ENCODE data around the gene NACA2. TPM values are rescaled to one million over a fixed set of nuclear protein-coding genes. Genes with fewer than 3 reads are reported as not detected.
"Not testable (repeated sequence)": the region's sequence is repeated elsewhere in the genome, so short reads cannot be mapped to it uniquely, and the experiment has no call there.

The NACA2 gene
- total RNA-seq, 1 experiment from 2014 or later: not detected

DNA sequence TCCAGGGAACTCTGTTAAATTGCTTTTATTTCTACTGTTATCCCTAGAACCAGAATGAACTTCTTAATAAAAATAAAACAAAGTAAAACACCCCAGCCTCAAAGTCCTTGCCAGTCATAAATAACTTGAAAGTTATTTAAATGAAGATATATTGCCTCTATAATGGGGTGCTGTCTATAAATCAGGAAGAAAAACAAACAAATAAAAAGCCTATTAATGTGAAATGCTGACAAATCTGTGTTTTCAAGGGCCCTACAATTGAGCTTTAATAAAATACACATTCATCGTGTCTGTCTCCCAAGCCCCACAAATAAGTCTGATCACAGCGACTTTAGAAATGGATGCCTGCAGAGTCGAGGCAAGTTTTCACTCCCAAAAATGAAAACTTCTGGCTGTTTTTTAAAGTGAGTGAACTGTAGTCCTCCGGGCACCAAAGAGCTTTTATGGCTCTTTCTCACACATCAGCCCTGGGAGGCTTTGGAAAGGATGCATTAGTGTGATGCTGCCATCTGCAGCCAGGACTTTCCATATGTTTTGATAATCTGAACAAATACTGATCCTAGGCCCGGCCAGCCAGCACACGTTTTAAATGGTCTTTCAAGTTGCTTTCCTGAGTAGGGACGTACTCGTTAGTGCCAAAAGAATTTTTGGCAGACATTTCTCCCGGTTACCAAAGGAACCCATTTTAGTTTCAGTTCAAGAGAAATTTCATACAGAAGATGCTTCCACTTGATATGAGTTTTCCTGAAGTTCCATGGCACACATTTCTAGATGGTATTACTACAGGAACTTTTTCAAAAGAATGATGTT, 16.3 kb downstream of the NACA2 start (continued):
- TF ChIP-seq, protein P1, sequence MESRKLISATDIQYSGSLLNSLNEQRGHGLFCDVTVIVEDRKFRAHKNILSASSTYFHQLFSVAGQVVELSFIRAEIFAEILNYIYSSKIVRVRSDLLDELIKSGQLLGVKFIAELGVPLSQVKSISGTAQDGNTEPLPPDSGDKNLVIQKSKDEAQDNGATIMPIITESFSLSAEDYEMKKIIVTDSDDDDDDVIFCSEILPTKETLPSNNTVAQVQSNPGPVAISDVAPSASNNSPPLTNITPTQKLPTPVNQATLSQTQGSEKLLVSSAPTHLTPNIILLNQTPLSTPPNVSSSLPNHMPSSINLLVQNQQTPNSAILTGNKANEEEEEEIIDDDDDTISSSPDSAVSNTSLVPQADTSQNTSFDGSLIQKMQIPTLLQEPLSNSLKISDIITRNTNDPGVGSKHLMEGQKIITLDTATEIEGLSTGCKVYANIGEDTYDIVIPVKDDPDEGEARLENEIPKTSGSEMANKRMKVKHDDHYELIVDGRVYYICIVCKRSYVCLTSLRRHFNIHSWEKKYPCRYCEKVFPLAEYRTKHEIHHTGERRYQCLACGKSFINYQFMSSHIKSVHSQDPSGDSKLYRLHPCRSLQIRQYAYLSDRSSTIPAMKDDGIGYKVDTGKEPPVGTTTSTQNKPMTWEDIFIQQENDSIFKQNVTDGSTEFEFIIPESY (IDR thresholded peaks at IDR 0.05; ENCODE audit: extremely low read depth, insufficient replicate concordance, low read length): no peak
- TF ChIP-seq POLR2A (IDR thresholded peaks at IDR 0.05; ENCODE audit: borderline replicate concordance, extremely low read depth, insufficient read depth, insufficient read length) (no peak), JUND (IDR thresholded peaks at IDR 0.05) (no peak)

DNA sequence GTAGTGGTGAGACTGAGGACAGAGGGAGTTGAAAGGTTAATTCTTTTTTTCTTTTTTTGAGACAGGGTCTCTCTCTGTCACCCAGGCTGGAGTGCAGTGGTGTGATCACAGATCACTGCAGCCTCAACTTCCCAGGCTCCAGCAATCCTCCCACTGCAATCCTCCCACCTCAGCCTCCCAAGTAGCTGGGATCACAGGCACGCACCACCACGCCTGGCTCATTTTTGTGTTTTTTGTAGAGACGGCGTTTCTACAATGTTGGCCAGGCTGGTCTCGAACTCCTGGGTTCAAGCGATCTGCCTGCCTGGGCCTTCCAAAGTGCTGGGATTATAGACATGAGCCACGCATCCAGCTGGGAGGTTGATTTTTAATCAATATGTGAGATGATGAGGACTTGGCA, 18.5 kb downstream of the NACA2 start:
- DNase-seq (ENCODE audit: low read depth, low spot score); H3K36me3 ChIP-seq (ENCODE audit: control insufficient read depth in 1 of 2, insufficient read depth in 2 of 2, low read length in 2 of 2); POLR2A ChIA-PET; H3K27me3 ChIP-seq (ENCODE audit: insufficient read depth, low read length); H3K9me3 ChIP-seq (ENCODE audit: control insufficient read depth in 1 of 2, insufficient read depth in 1 of 2, low read depth in 1 of 2, low read length in 2 of 2); BruUV-seq (replicated peaks); ATAC-seq; H3K9ac ChIP-seq (ENCODE audit: low read length); H4K20me1 ChIP-seq (ENCODE audit: insufficient read depth); RAD21 ChIA-PET (ENCODE audit: low non-redundant PET in 1 of 2, low total read pairs in 2 of 2, uncharacterized antibody in 2 of 2, unreplicated experiment in 2 of 2); H2AFZ ChIP-seq (ENCODE audit: low read depth, low read length, poor library complexity, severe bottlenecking); H3K9me2 ChIP-seq (ENCODE audit: insufficient read depth); H3K27ac ChIP-seq (ENCODE audit: low read depth, low read length); H3K4me3 ChIP-seq (replicated peaks in 1 of 2; ENCODE audit: low read depth in 1 of 2, low read length in 2 of 2); H3K4me2 ChIP-seq (ENCODE audit: low read length); H3K79me2 ChIP-seq (ENCODE audit: insufficient read depth, low read length): not testable (repeated sequence)
- H3K4me1 ChIP-seq (ENCODE audit: control insufficient read depth in 1 of 2, insufficient read depth in 2 of 2, low read length in 2 of 2): peaks cover 49 to 60% of the 10 kb centered on the region in 2 experiments
- intact Hi-C loops (cut with micrococcal nuclease): loop anchor here (10.0 kb wide), 1 partner anchor 848 kb away; no protein-coding TSS in a partner anchor
- CTCF ChIA-PET: interaction anchor here (4.8 kb wide), 1 partner anchor 160 kb away, joined by 60 read pairs; no protein-coding TSS in a partner anchor

DNA sequence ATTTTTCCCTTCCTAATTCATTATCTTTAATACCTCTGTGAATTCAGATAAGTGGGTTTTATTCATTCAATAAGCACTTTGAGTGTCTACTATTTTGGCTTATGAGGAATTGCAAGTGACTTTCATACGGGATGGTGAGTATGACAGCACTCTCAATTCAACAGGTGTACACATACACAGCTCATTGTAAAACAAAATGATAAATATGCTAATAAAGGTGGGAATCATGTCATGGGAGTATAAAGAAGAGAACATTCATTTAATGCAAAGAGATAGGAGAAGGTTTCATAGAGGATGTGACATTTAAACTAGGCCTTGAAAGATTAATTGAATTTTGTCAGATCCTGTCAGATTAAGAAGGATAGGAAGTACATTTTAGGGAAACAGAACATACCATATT, 19.4 kb downstream of the NACA2 start:
- ATAC-seq: no peak
- H2AFZ ChIP-seq (ENCODE audit: low read depth, low read length, poor library complexity, severe bottlenecking): no peak overlapping the region
- intact Hi-C loops (cut with micrococcal nuclease): loop anchor here (10.0 kb wide), 1 partner anchor 847 kb away; no protein-coding TSS in a partner anchor
- no peak overlapping the region; the same call in 1 of the 2 replicates for H3K27ac ChIP-seq (ENCODE audit: low read depth, low read length)
- BruUV-seq (replicated peaks): no TSS peak
- CTCF ChIA-PET: interaction anchor here (1.6 kb wide), 1 partner anchor 12 kb away, joined by 4 read pairs; no protein-coding TSS in a partner anchor
- H3K9ac ChIP-seq (ENCODE audit: low read length): no peak overlapping the region
- no peaks in the 10 kb centered on the region for H4K20me1 ChIP-seq (ENCODE audit: insufficient read depth)
- H3K9me2 ChIP-seq (ENCODE audit: insufficient read depth): no peaks in the 10 kb centered on the region
- no peak overlapping the region for H3K4me2 ChIP-seq (ENCODE audit: low read length)
- no peaks in the 10 kb centered on the region for H3K27me3 ChIP-seq (ENCODE audit: insufficient read depth, low read length)
- no peak overlapping the region for H3K4me3 ChIP-seq (replicated peaks in 1 of 2; ENCODE audit: low read depth in 1 of 2, low read length in 2 of 2)
- no peaks in the 10 kb centered on the region for H3K9me3 ChIP-seq (ENCODE audit: control insufficient read depth in 1 of 2, insufficient read depth in 1 of 2, low read depth in 1 of 2, low read length in 2 of 2)
- no peaks in the 10 kb centered on the region for H3K79me2 ChIP-seq (ENCODE audit: insufficient read depth, low read length)
- no peak for DNase-seq (ENCODE audit: low read depth, low spot score)
- H3K36me3 ChIP-seq (ENCODE audit: control insufficient read depth in 1 of 2, insufficient read depth in 2 of 2, low read length in 2 of 2): no peaks in the 10 kb centered on the region
- RAD21 ChIA-PET (ENCODE audit: low non-redundant PET in 1 of 2, low total read pairs in 2 of 2, uncharacterized antibody in 2 of 2, unreplicated experiment in 2 of 2): no interaction called here
- POLR2A ChIA-PET: no interaction called here
- peaks cover 57 to 63% of the 10 kb centered on the region in 2 experiments for H3K4me1 ChIP-seq (ENCODE audit: control insufficient read depth in 1 of 2, insufficient read depth in 2 of 2, low read length in 2 of 2)
- TF ChIP-seq SP1 (IDR thresholded peaks at IDR 0.05; ENCODE audit: low read depth): no peak
- no peak for TF ChIP-seq CBX3 (IDR thresholded peaks at IDR 0.05; ENCODE audit: low read depth)
- TF ChIP-seq TCF7L2 (IDR thresholded peaks at IDR 0.05; ENCODE audit: borderline replicate concordance, extremely low read depth, insufficient read depth, insufficient read length): no peak
- TF ChIP-seq, protein P2, sequence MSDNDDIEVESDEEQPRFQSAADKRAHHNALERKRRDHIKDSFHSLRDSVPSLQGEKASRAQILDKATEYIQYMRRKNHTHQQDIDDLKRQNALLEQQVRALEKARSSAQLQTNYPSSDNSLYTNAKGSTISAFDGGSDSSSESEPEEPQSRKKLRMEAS (IDR thresholded peaks at IDR 0.05): no peak
- no peak for TF ChIP-seq EZH2phosphoT487 (IDR thresholded peaks at IDR 0.05; ENCODE audit: borderline replicate concordance)
- no peak for TF ChIP-seq ZNF274 (IDR thresholded peaks at IDR 0.05; ENCODE audit: low read depth, low read length)
- no peak for TF ChIP-seq RAD21 (IDR thresholded peaks at IDR 0.05; ENCODE audit: low read depth)
- TF ChIP-seq POLR2AphosphoS5 (IDR thresholded peaks at IDR 0.05; ENCODE audit: low read depth, low read length): no peak
- no peak for TF ChIP-seq EZH2 (IDR thresholded peaks at IDR 0.05)
- no peak for TF ChIP-seq JUND (IDR thresholded peaks at IDR 0.05)
- no peak for TF ChIP-seq SIN3A (IDR thresholded peaks at IDR 0.05; ENCODE audit: low read depth)
- TF ChIP-seq, protein P1 (IDR thresholded peaks at IDR 0.05; ENCODE audit: extremely low read depth, insufficient replicate concordance, low read length): no peak
